Astrocyte of the spinal cord (primary cell): ENCODE data around the gene ZNF3.
"Not testable (repeated sequence)": the region's sequence is repeated elsewhere in the genome, so short reads cannot be mapped to it uniquely, and the experiment has no call there.

Experiments used
- DNase-seq: peaks from one replicate; pipeline ENCODE4 v3.0.0; 2011; ENCODE audit warnings: low read depth, low spot score
- H3K4me3 ChIP-seq: 2 replicates; pipeline ENCODE4 v1.5.1; 2011; ENCODE audit warnings: low read depth, mild to moderate bottlenecking, low read length, moderate library complexity
- in situ Hi-C: cut with HindIII; loops from 2 replicates; pipeline ENCODE4 v1.10.0; 2017; ENCODE audit warnings: low sequenced_read_pairs
- TF ChIP-seq, protein P1 (sequence below): IDR thresholded peaks from 2 replicates; pipeline ENCODE4 v1.5.1; 2012; ENCODE audit warnings: low read depth, mild to moderate bottlenecking, low read length, inconsistent platforms

ZNF3 gene

DNA sequence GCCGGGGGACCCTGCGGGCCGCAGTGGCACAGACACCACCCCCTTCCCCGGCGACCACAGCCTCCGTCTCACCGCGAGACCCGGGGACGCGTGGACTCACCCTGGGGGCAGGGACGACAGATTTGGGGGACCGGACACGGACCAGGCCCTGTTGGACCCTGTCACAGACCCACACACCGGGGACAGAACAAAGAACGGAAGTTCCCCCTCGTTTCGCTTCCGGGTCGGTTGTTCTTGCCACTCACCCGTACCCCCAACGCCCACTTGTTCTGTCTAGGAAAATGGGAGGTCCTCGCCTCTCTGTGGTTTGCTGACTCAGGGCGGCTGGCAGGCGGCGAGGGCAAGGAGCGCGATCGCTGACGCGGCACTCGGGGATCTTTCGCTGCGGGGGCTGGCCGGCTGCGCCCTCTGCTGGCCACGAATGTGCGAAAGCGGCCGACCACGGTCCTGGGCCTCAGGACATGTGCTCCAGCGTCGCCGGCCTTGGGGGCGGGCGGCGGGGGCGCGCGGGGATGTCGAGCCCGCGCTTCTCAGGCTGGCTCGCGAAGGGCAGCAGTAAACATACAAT is at the start of gene ZNF3:
Gene ZNF3, minus strand, starts transcription at position 189 of the 568 bp plus-strand sequence. CDS start 4,366 bp downstream, outside the sequence.
- in situ Hi-C loops, result no loop called here

DNA sequence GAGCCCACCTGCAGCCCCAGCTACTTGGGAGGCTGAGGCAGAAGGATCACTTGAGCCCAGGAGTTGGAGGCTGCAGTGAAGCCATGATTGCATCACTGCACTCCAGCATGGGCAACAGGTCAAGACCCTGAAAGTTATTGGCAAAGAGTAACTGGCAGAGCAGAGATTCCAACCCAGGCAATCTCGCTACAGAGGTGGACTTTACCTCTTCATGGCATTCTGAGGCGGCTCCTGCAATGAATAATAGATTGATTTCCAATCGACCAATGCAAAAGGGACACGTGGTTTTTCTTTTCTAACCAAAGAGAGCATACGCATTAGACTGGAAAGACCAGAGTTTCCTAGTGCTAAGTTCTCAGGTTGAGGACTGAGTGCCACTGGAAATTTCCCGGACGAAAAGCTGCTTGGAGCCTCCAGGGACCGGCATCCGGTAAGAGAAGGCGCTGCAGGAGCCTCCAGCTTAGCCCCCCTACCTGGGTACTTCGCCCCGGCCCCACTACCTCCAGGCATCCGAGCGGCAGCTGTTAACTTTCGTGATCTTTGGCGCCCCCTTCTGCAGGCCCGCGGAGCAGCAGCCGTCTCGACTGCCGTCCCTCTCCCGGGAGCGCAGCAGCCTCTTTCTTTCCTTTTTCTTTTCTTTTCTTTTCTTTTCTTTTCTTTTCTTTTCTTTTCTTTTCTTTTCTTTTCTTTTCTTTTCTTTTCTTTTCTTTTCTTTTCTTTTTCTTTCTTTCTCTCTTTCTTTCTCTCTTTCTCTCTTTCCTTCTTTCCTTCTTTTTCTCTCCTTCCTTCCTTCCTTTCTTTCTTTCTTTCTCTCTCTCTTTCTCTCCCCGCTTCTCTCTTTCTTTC is 49.3 kb upstream of the ZNF3 start:
- in situ Hi-C loops, result no loop called here
- DNase-seq, result peak; percentile 48
- no peak overlapping the region for H3K4me3 ChIP-seq
- TF ChIP-seq, protein P1, sequence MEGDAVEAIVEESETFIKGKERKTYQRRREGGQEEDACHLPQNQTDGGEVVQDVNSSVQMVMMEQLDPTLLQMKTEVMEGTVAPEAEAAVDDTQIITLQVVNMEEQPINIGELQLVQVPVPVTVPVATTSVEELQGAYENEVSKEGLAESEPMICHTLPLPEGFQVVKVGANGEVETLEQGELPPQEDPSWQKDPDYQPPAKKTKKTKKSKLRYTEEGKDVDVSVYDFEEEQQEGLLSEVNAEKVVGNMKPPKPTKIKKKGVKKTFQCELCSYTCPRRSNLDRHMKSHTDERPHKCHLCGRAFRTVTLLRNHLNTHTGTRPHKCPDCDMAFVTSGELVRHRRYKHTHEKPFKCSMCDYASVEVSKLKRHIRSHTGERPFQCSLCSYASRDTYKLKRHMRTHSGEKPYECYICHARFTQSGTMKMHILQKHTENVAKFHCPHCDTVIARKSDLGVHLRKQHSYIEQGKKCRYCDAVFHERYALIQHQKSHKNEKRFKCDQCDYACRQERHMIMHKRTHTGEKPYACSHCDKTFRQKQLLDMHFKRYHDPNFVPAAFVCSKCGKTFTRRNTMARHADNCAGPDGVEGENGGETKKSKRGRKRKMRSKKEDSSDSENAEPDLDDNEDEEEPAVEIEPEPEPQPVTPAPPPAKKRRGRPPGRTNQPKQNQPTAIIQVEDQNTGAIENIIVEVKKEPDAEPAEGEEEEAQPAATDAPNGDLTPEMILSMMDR, result peak; percentile 85

More for the DNA sequence above, at the start of gene ZNF3:
- H3K4me3 ChIP-seq, result peak within 1 kb of the TSS; percentile 97
- DNase-seq, result peak; percentile 99
- TF ChIP-seq, protein P1, result peak; percentile 78

DNA sequence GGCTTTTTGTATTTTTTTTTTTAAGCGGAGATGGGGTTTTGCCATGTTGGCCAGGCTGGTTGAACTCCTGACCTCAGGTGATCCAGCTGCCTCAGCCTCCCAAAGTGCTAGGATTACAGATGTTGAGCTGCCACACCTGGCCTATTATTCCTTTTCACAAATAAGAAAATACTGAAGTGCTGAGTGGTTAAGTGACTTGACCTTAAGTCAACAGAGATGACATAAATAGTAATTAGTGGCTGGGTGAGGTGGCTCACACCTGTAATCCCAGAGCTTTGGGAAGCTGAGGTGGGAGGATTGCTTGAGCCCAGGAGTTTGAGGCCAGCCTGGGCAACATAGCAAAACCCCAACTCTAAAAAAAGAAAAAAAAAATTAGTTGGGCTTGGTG is 48.7 kb upstream of the ZNF3 start:
- in situ Hi-C loops, H3K4me3 ChIP-seq, DNase-seq: not testable (repeated sequence)

DNA sequence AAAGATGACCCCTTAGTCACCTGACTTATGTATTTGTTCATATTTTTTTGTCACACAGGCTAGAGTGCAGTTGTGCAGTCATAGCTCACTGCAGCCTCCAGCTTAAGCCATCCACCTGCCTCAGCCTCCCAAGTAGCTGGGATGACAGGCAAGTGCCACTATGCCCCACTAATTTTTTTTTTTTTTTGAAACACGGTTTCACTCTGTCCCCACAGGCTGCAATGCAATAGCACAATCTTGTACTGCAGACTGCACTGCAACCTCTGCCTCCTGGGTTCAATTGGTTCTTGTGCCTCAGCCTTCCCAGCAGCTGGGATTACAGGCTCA is 47.1 kb upstream of the ZNF3 start:
- no peak overlapping the region for H3K4me3 ChIP-seq
- no peak for DNase-seq
- TF ChIP-seq, protein P1, result no peak
- in situ Hi-C loops, result no loop called here

DNA sequence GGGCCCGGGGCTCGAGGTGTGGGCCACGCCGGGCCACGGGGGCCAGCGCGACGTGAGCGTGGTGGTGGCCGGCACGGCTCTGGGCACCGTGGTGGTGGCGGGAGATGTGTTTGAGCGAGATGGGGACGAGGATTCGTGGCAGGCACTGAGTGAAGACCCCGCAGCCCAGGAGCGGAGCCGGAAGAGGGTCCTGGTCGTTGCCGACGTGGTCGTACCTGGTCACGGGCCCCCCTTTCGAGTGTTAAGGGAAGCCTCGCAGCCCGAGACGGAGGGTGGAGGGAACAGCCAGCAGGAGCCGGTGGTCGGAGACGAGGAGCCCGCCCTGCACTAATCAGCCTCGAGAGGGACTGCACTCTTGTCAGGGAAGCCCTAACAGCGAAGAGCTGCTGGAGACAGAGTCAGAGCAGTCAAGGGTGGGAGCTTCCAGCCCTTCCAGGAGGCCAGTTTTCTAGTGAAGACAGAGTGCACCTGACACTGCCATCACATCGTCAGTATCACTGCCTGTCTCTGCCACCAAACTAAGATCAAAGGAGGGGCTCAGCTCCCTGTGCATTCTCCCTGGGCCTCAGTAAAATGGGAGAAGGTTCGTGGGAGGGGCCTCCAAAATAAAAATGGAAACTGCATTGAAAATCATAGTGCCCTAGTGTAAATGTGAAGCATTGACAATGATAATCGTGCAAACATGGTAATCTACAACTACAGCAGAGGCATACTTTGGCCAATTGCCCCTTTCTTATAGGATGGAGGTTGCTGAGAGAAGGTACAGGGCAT is 46.5 kb upstream of the ZNF3 start:
- TF ChIP-seq, protein P1, result no peak
- DNase-seq, result no peak
- peak overlapping the region; percentile 81 for H3K4me3 ChIP-seq
- in situ Hi-C loops, result no loop called here

DNA sequence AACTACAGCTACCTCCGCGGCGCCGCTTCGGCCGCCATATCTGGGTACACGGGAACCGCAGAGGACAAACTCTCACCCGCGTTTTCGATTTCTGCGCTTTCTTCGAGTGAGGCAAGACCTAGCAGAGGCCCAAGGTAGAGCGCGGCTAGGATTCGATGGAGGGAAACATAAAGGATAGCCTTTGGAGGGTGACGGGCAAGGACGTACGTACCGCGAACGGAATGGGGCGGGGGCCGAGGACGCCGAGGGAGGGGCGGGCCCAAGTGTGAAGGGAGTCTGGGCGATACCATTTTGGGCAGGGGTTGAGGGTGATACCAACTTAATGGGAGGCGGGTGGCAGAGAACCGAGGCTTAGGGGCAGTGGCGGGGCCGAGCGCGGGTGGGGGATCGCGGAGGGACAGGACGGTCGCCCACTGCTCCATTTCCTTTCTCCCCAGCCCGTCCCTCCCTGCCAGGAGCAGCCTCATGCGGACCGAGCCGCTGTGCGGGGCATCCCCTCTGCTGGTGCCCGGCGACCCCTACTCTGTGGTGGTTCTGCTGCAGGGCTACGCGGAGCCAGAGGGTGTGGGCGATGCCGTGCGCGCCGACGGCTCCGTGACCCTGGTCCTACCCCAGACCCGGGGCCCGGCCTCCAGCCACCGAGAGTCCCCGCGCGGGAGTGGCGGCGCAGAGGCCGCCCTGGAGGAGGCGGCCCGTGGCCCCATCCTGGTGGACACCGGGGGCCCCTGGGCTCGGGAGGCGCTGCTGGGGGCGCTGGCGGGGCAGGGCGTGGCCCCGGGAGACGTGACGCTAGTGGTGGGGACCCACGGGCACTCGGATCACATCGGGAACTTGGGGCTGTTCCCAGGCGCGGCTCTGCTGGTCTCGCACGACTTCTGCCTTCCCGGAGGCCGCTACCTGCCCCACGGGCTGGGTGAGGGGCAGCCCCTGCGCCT is 45.7 kb upstream of the ZNF3 start, which contains the start of gene MBLAC1:
Gene MBLAC1, plus strand, starts transcription at position 37 of the 935 bp plus-strand sequence. Its CDS starts 429 bp downstream, at position 466.
- H3K4me3 ChIP-seq, result peak within 1 kb of the TSS; percentile 81
- in situ Hi-C loops, result no loop called here
- TF ChIP-seq, protein P1, result no peak
- peak; percentile 93 for DNase-seq
